Lung (tissue), 12 donors: Measurements from ENCODE around the gene GDI1. TPM values are rescaled to one million over a fixed set of nuclear protein-coding genes. Genes with fewer than 3 reads are reported as not detected.

ENCODE experiments used
- ATAC-seq: fragments of 200-7000 bp; cut with Tn5 transposase; one replicate; pipeline ENCODE4 v1.9.1; 2020; ENCODE audit warnings: moderate number of reproducible peaks; ENCODE audit not compliant: insufficient read depth, low FRiP score
- DNase-seq, 3 donors: peaks; one replicate each; pipeline ENCODE4 v3.0.0-alpha.2; 2013 to 2017
- H3K27ac ChIP-seq, 2 donors: one replicate each; pipeline ENCODE4 v1.5.1; 2013; ENCODE audit warnings: mild to moderate bottlenecking in 2 of 2, moderate library complexity in 2 of 2, control low read depth in 1 of 2, inconsistent platforms in 1 of 2, low read depth in 1 of 2, low read length in 1 of 2
- H3K27me3 ChIP-seq, 3 donors: one replicate each; pipeline ENCODE4 v1.5.1; 2013; ENCODE audit warnings: low read length in 2 of 3; ENCODE audit not compliant: control insufficient read depth in 3 of 3, insufficient read depth in 3 of 3
- H3K36me3 ChIP-seq, 4 donors: one replicate each; pipeline ENCODE4 v1.5.1; 2013; ENCODE audit warnings: low read length in 4 of 4, mild to moderate bottlenecking in 1 of 4, moderate library complexity in 1 of 4; ENCODE audit not compliant: control insufficient read depth in 4 of 4, insufficient read depth in 4 of 4
- H3K4me1 ChIP-seq, 5 donors: one replicate each; pipeline ENCODE4 v1.5.1; 2013; ENCODE audit warnings: low read length in 5 of 5, mild to moderate bottlenecking in 2 of 5, moderate library complexity in 1 of 5; ENCODE audit not compliant: control insufficient read depth in 5 of 5, insufficient read depth in 5 of 5
- H3K4me3 ChIP-seq: one replicate; pipeline ENCODE4 v1.5.1; 2013; ENCODE audit warnings: mild to moderate bottlenecking, control low read depth, moderate library complexity
- H3K9ac ChIP-seq, 2 donors: one replicate each; pipeline ENCODE4 v1.5.1; 2013; ENCODE audit warnings: low read length in 2 of 2, control low read depth in 1 of 2; ENCODE audit not compliant: insufficient read depth in 1 of 2
- H3K9me3 ChIP-seq, 4 donors: one replicate each; pipeline ENCODE4 v1.5.1; 2013; ENCODE audit warnings: low read length in 3 of 4, mild to moderate bottlenecking in 1 of 4, moderate library complexity in 1 of 4; ENCODE audit not compliant: control insufficient read depth in 4 of 4, insufficient read depth in 3 of 4
- CTCF ChIP-seq: IDR thresholded peaks from 2 replicates; pipeline ENCODE4 v1.5.1; 2012; ENCODE audit warnings: mild to moderate bottlenecking; ENCODE audit errors: control extremely low read depth, extremely low read depth
- WGBS, 2 donors: extraction: QIAGEN DNeasy Blood & Tissue Kit; methylation state at CpG; one replicate each; pipeline ENCODE4 v1.1.7; 2013; 5-methylcytosine and 5-hydroxymethylcytosine counted together
- polyA plus RNA-seq, 2 donors: library from polyadenylated mRNA; stranded (reverse); fragments of 200-250 nt; gene quantifications; one replicate each; pipeline ENCODE4 v1.2.1, GENCODE V29; 2013
- total RNA-seq, 2 donors: library from RNA; depleted of rRNA in 1 of 2; stranded (reverse); fragments of >200 nt in 1 of 2; gene quantifications; one replicate each; pipeline ENCODE4 v1.2.1, GENCODE V29; 2014 to 2021
- donor health status: control.
- donor health status: control.
- donor health status: Bipolar disorder and iron deficiency.
- donor health status: healthy.
- donor health status: DM: yes; HTN: yes; CAD: no.

GDI1 gene
- total and polyA plus RNA-seq, 4 donors: 64.0 to 130 (median 116) TPM

- peaks cover 2 to 43% (median 9%) of the 10 kb centered on the region in 4 donors for H3K36me3 ChIP-seq
Observed at GRCh38 chrX:154468217-154468616, 31.3 kb downstream of the GDI1 start.

DNA sequence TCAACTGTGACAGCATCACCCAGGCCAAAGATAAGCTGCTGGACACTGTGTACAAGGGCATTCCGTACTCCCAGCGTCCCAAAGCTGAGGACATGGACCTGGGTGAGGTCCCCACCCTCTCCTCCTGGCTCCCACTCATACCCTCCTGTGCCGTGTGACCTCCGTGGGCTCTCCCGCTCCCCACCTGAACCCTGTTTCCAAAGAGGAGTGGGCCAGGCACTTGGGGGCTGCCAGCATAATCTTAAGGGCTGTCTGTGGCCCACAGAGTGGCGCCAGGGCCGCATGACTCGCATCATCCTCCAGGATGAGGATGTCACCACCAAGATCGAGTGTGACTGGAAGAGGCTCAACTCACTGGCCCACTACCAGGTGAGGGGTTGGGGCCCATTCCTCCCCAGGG lies 32.2 kb downstream of the GDI1 start:
- H3K27me3 ChIP-seq: no peaks in the 10 kb centered on the region
- DNase-seq (no peak), ATAC-seq (no peak)
- no peak overlapping the region for H3K27ac ChIP-seq
- WGBS, 2 donors: 87 to 95% methylated on average over 6 to 9 of the region's 9 CpGs
- no peak overlapping the region for H3K9ac ChIP-seq
- H3K4me3 ChIP-seq: no peak overlapping the region
- peaks cover 0 to 7% (median 0%) of the 10 kb centered on the region in 4 donors for H3K9me3 ChIP-seq
- H3K4me1 ChIP-seq: no peaks in the 10 kb centered on the region
- H3K36me3 ChIP-seq: peaks cover 2 to 43% (median 9%) of the 10 kb centered on the region in 4 donors
- TF ChIP-seq CTCF: no peak

More at GRCh38 chrX:154468217-154468616, 31.3 kb downstream of the GDI1 start:
- Histone ChIP-seq H3K27ac (no peak overlapping the region), H3K4me3 (no peak overlapping the region), H3K27me3 (no peaks in the 10 kb centered on the region), H3K9me3 (peaks cover 0 to 7% (median 0%) of the 10 kb centered on the region in 4 donors), H3K9ac (no peak overlapping the region), H3K4me1 (no peaks in the 10 kb centered on the region)
- ATAC-seq: no peak
- WGBS, 2 donors: 96 to 97% methylated on average over 19 to 23 of the region's 23 CpGs
- no peak for DNase-seq
- no peak for TF ChIP-seq CTCF

GRCh38 chrX:154469880-154470279 lies 32.9 kb downstream of the GDI1 start:
- Histone ChIP-seq H3K4me3 (no peak overlapping the region), H3K27ac (no peak overlapping the region), H3K27me3 (no peaks in the 10 kb centered on the region), H3K36me3 (peaks cover 2 to 43% (median 7%) of the 10 kb centered on the region in 4 donors), H3K4me1 (no peaks in the 10 kb centered on the region), H3K9me3 (peaks cover 0 to 7% (median 0%) of the 10 kb centered on the region in 4 donors), H3K9ac (no peak overlapping the region)
- no peak for TF ChIP-seq CTCF
- WGBS, 2 donors: 93 to 94% methylated on average over 11 to 18 of the region's 18 CpGs
- DNase-seq (no peak), ATAC-seq (no peak)

- Histone ChIP-seq H3K4me1 (no peaks in the 10 kb centered on the region), H3K4me3 (no peak overlapping the region), H3K36me3 (peaks cover 2 to 43% (median 6%) of the 10 kb centered on the region in 4 donors), H3K9me3 (peaks cover 0 to 7% (median 0%) of the 10 kb centered on the region in 4 donors), H3K27me3 (no peaks in the 10 kb centered on the region), H3K9ac (no peak overlapping the region), H3K27ac (no peak overlapping the region)
- ATAC-seq (no peak), DNase-seq (no peak)
- 92 to 95% methylated on average over 12 to 14 of the region's 14 CpGs for WGBS, 2 donors
- no peak for TF ChIP-seq CTCF
Observed at GRCh38 chrX:154470434-154470833, 33.5 kb downstream of the GDI1 start.
